ENCODE measurements around the gene DNAH17. TPM values are rescaled to one million over a fixed set of nuclear protein-coding genes. Genes with fewer than 3 reads are reported as not detected.

The DNAH17 gene
- total and polyA plus RNA-seq, 2 of the 13 experiments (the other 11 are each of a cell fraction or from before 2014, with no cell fraction given), result 0.86 to 1.6 TPM

- TF ChIP-seq PRDM15 (CRISPR knock-in tag; IDR thresholded peaks at IDR 0.05) (no peak), NFE2L1 (CRISPR knock-in tag; IDR thresholded peaks at IDR 0.05; ENCODE audit: borderline replicate concordance) (no peak; the same call in 1 of the 2 replicates), ZNF343 (CRISPR knock-in tag; IDR thresholded peaks at IDR 0.05) (peak; percentile 69; the same call in 1 of the 2 replicates), PITX1 (CRISPR knock-in tag; IDR thresholded peaks at IDR 0.05) (no peak; the same call in none of the 2 replicates), CREB1 (IDR thresholded peaks at IDR 0.05) (peak; percentile 36), CREB1 (CRISPR knock-in tag; IDR thresholded peaks at IDR 0.05) (no peak), SMARCE1 (IDR thresholded peaks at IDR 0.05; ENCODE audit: borderline replicate concordance) (no peak), ZNF256 (CRISPR knock-in tag; conservative IDR thresholded peaks at IDR 0.05) (0 out of 2 replicates have a peak, but pooled peaks have one; percentile 2), MTF1 (CRISPR knock-in tag; IDR thresholded peaks at IDR 0.05) (no peak), NR1H2 (CRISPR knock-in tag; IDR thresholded peaks at IDR 0.05; ENCODE audit: borderline replicate concordance, low read depth) (0 out of 2 replicates have a peak, but pooled peaks have one; percentile 41), PHB2 (IDR thresholded peaks at IDR 0.05; ENCODE audit: partially characterized antibody) (no peak), POGK (CRISPR knock-in tag; conservative IDR thresholded peaks at IDR 0.05) (peak; percentile 90), SRF (IDR thresholded peaks at IDR 0.05; ENCODE audit: low read depth, low read length) (0 out of 2 replicates have a peak, but pooled peaks have one; percentile 31), ZEB1 (IDR thresholded peaks at IDR 0.05; ENCODE audit: insufficient replicate concordance, low read depth) (no peak), FOXJ3 (CRISPR knock-in tag; IDR thresholded peaks at IDR 0.05; ENCODE audit: borderline replicate concordance) (0 out of 2 replicates have a peak, but pooled peaks have one; percentile 13), KLF13 (CRISPR knock-in tag; IDR thresholded peaks at IDR 0.05) (peak; percentile 96; the same call in 1 of the 2 replicates), ZNF563 (CRISPR knock-in tag; IDR thresholded peaks at IDR 0.05) (peak; percentile 94), ZNF121 (CRISPR knock-in tag; IDR thresholded peaks at IDR 0.05) (peak; percentile 82), POLR2AphosphoS5 (IDR thresholded peaks at IDR 0.05; ENCODE audit: low read depth, low read length) (peak; percentile 78), ZNF512 (CRISPR knock-in tag; IDR thresholded peaks at IDR 0.05) (peak; percentile 69; the same call in 1 of the 2 replicates), GABPA (IDR thresholded peaks at IDR 0.05; ENCODE audit: low read depth, low read length) (peak; percentile 96), GABPA (CRISPR knock-in tag; IDR thresholded peaks at IDR 0.05; ENCODE audit: low read depth) (peak; percentile 90), ZNF317 (CRISPR knock-in tag; IDR thresholded peaks at IDR 0.05) (0 out of 2 replicates have a peak, but pooled peaks have one; percentile 17), JDP2 (CRISPR knock-in tag; IDR thresholded peaks at IDR 0.05; ENCODE audit: borderline replicate concordance) (no peak; the same call in 1 of the 2 replicates)
Measured at GRCh38 chr17:78378225-78379130, 198.7 kb downstream of the DNAH17 start, which contains the start of gene PGS1 (continued).

All from HepG2 (cell line).